Upper lobe of left lung (tissue), 6 donors: Measurements from ENCODE around the gene GATAD2A. TPM values are rescaled to one million over a fixed set of nuclear protein-coding genes. Genes with fewer than 3 reads are reported as not detected.
"Not testable (repeated sequence)": the region's sequence is repeated elsewhere in the genome, so short reads cannot be mapped to it uniquely, and the experiment has no call there.

Source experiments
- ATAC-seq, 2 donors: fragments of 200-7000 bp; cut with Tn5 transposase; one replicate each; pipeline ENCODE4 v1.9.1; 2022; ENCODE audit warnings: mild to moderate bottlenecking in 2 of 2, moderate library complexity in 2 of 2; ENCODE audit not compliant: low FRiP score in 2 of 2
- DNase-seq, 2 donors: peaks; one replicate each; pipeline ENCODE4 v3.0.0-alpha.2; 2019 to 2020
- H3K27ac ChIP-seq, 4 donors: fragments of 200-600 bp; sonication (generic); one replicate each; pipeline ENCODE4 v1.5.1; 2016 to 2019
- H3K27me3 ChIP-seq, 4 donors: fragments of 200-600 bp; sonication (generic); one replicate each; pipeline ENCODE4 v1.5.1; 2017 to 2019
- H3K36me3 ChIP-seq, 4 donors: fragments of 200-600 bp; sonication (generic); one replicate each; pipeline ENCODE4 v1.5.1; 2016 to 2019
- H3K4me1 ChIP-seq, 4 donors: fragments of 200-600 bp; sonication (generic); one replicate each; pipeline ENCODE4 v1.5.1; 2018 to 2019
- H3K4me3 ChIP-seq, 4 donors: fragments of 200-600 bp; sonication (generic); one replicate each; pipeline ENCODE4 v1.5.1; 2017 to 2019; ENCODE audit warnings: mild to moderate bottlenecking in 2 of 4, moderate library complexity in 1 of 4
- H3K9me3 ChIP-seq, 4 donors: fragments of 200-600 bp; sonication (generic); one replicate each; pipeline ENCODE4 v1.5.1; 2018 to 2019
- EP300 ChIP-seq, 4 donors: sonication (generic); formaldehyde crosslinking; IDR thresholded peaks; one replicate each; pipeline ENCODE4 v1.5.1; 2017; ENCODE audit warnings: antibody characterized with exemption in 4 of 4, control low read depth in 2 of 4
- POLR2A ChIP-seq, 4 donors: fragments of 450-650 bp; IDR thresholded peaks; one replicate each; pipeline ENCODE4 v1.5.1; 2016 to 2017; ENCODE audit warnings: antibody characterized with exemption in 4 of 4, mild to moderate bottlenecking in 2 of 4
- POLR2AphosphoS5 ChIP-seq, 2 donors: sonication (generic); formaldehyde crosslinking; IDR thresholded peaks; one replicate each; pipeline ENCODE4 v1.5.1; 2017; ENCODE audit warnings: antibody characterized with exemption in 2 of 2
- WGBS, 2 donors: methylation state at CpG; one replicate each; pipeline ENCODE4 v1.1.5; 2017 to 2018; 5-methylcytosine and 5-hydroxymethylcytosine counted together
- total RNA-seq, 6 donors: library from RNA; depleted of rRNA in 4 of 6; stranded (reverse); fragments of >200 nt in 4 of 6; gene quantifications; one replicate each; pipeline versions ENCODE4 v1.1.0 to v1.2.1, GENCODE V29; 2016 to 2021
- TF ChIP-seq, protein P1 (sequence below), 6 experiments: fragments of 450-650 bp in 4 of 6; fragments of 200-600 bp in 2 of 6; sonication (generic) in 2 of 6; IDR thresholded peaks; one replicate each; pipeline ENCODE4 v1.5.1; 2016 to 2019; ENCODE audit warnings: antibody characterized with exemption in 6 of 6
- donor health status: DM: no; HTN: no; CAD: no; lungs with moderate emphysema.
- donor health status: DM: no; HTN: yes; CAD: no; lungs with severe emphysema.

GATAD2A gene
- total RNA-seq, 6 donors from 2014 or later, result 60.8 to 182 (median 88.0) TPM

DNA sequence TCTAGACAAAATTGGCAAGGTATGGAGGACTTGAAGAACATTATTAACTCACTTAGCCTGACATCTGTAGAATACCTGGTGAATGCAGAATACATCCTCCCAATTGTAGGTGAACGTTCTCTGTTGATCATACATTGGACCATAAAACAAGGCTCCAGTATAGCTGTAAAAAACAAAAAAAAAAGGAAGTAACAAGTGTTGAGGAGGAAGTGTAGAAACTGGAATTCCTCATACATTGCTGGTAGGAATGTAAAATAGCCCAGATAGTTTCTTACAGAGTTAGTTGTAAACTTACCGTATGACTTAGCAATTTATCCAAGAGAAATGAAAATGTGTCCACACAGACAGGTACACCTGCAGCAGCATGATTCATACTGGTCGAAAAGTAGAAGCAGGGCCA is 65.1 kb downstream of the GATAD2A start:
- WGBS, 2 donors, result 71 to 78% methylated on average over 3 of the region's 3 CpGs
- peak overlapping the region in 1 of 4 donors; percentile 37 for H3K27ac ChIP-seq
- TF ChIP-seq POLR2AphosphoS5 (IDR thresholded peaks at IDR 0.05), result no peak
- TF ChIP-seq POLR2A (IDR thresholded peaks at IDR 0.05), result no peak
- TF ChIP-seq, protein P1, sequence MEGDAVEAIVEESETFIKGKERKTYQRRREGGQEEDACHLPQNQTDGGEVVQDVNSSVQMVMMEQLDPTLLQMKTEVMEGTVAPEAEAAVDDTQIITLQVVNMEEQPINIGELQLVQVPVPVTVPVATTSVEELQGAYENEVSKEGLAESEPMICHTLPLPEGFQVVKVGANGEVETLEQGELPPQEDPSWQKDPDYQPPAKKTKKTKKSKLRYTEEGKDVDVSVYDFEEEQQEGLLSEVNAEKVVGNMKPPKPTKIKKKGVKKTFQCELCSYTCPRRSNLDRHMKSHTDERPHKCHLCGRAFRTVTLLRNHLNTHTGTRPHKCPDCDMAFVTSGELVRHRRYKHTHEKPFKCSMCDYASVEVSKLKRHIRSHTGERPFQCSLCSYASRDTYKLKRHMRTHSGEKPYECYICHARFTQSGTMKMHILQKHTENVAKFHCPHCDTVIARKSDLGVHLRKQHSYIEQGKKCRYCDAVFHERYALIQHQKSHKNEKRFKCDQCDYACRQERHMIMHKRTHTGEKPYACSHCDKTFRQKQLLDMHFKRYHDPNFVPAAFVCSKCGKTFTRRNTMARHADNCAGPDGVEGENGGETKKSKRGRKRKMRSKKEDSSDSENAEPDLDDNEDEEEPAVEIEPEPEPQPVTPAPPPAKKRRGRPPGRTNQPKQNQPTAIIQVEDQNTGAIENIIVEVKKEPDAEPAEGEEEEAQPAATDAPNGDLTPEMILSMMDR (IDR thresholded peaks at IDR 0.05), result no peak
- TF ChIP-seq EP300 (IDR thresholded peaks at IDR 0.05), result no peak

DNA sequence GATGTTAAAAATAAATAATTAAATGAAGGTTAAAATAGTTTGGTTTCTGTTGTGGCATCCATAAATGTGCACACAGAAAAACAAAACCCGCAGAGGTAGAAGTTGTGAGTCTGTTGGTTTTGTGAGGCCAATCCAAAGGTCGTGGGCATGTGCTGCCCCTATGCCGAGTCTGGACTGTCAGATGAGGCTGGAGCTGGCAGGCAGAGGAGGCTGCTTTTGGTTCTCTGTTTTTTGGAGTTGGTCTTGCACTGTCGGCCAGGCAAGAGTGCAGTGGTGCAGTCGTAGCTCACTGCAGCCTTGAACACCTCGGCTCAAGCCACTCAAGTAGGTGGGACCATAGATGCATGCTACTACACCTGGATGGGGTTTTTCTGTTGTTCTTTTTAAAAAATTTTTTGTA is 66.2 kb downstream of the GATAD2A start:
- Histone ChIP-seq H3K36me3 (peaks cover 0 to 28% (median 10%) of the 10 kb centered on the region in 4 donors), H3K27ac (peak overlapping the region in 1 of 4 donors; percentile 22), H3K27me3 (no peaks in the 10 kb centered on the region), H3K4me3 (no peak overlapping the region), H3K9me3 (peaks cover 9 to 16% (median 11%) of the 10 kb centered on the region in 4 donors), H3K4me1 (peaks cover 26 to 52% (median 35%) of the 10 kb centered on the region in 4 donors)
- DNase-seq (no peak), ATAC-seq (no peak)
- WGBS, 2 donors, result 81 to 90% methylated on average over 6 of the region's 6 CpGs
- TF ChIP-seq, protein P1 (IDR thresholded peaks at IDR 0.05), result no peak
- no peak for TF ChIP-seq EP300 (IDR thresholded peaks at IDR 0.05)
- TF ChIP-seq POLR2AphosphoS5 (IDR thresholded peaks at IDR 0.05), result no peak
- TF ChIP-seq POLR2A (IDR thresholded peaks at IDR 0.05), result no peak

More for the DNA sequence above, 65.1 kb downstream of the GATAD2A start:
- no peak overlapping the region for H3K4me3 ChIP-seq
- H3K9me3 ChIP-seq, result peaks cover 9 to 16% (median 11%) of the 10 kb centered on the region in 4 donors
- peaks cover 7 to 39% (median 21%) of the 10 kb centered on the region in 4 donors for H3K36me3 ChIP-seq
- ATAC-seq (no peak), DNase-seq (no peak)
- H3K27me3 ChIP-seq, result no peaks in the 10 kb centered on the region
- peaks cover 20 to 43% (median 27%) of the 10 kb centered on the region in 4 donors for H3K4me1 ChIP-seq

DNA sequence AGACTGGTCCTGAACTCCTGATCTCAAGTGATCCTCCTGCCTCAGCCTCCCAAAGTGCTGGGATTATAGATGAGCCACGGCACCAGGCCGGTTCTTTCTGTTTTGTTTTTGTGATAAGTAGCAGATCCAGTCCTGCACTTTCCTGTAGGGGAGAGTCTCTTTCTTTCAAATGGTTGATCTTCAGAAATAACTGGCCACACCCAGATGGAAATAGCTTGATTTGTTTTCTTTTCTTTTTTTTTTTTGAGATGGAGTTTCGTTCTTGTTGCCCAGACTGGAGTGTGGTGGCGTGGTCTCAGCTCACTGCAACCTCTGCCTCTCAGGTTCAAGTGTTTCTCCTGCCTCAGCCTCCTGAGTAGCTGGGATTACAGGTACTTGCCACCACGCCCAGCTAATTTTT is 66.6 kb downstream of the GATAD2A start:
- H3K36me3 ChIP-seq, result peaks cover 0 to 27% (median 7%) of the 10 kb centered on the region in 4 donors
- H3K27ac ChIP-seq, result peak overlapping the region in 1 of 4 donors; percentile 11
- peaks cover 9 to 16% (median 11%) of the 10 kb centered on the region in 4 donors for H3K9me3 ChIP-seq
- not testable (repeated sequence) for ATAC-seq, H3K27me3 ChIP-seq, DNase-seq, H3K4me3 ChIP-seq
- H3K4me1 ChIP-seq, result peaks cover 26 to 57% (median 35%) of the 10 kb centered on the region in 4 donors
- WGBS, 2 donors, result 49 to 57% methylated on average over 5 of the region's 5 CpGs

DNA sequence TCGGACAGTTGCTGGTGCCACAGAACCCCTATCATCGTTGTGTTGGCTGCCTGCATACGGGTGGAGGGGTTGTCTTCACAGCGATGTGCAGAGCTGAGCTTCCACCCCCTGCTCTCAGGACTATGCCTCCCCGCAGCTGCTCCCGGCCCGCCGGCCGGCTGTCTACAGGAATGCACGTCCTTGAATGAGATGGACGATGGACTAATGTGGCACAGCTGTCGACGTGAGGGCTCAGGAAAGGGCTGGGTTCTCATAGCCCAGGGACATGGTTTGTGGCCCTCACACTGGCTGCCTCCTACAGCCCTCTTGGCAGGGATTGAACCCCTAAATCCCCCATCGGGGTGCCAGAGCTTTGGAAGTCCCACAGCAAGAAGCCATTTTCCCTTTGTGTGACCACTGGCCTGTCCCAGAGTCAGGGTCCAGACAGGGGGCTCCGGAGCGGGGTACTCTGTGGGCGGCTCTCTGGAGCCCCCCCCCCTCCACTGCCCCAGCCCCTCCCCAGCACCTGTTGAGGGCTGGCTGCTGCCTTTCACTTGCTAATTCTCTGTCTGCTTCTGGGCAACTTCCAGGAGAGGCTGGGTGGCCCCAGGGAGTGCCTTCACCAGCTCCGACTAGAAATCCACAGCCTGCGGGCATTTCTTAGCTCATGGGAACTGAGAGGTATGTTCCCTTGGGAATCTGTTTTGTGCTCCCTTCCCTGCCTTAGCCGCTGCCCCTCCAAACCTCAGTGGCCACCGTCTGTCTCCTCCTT is 69.7 kb downstream of the GATAD2A start:
- DNase-seq (no peak), ATAC-seq (peak in 1 of 2 donors; percentile 8)
- no peaks in the 10 kb centered on the region for H3K27me3 ChIP-seq
- 83 to 85% methylated on average over 5 to 21 of the region's 21 CpGs for WGBS, 2 donors
- H3K4me1 ChIP-seq, result peaks cover 39 to 71% (median 49%) of the 10 kb centered on the region in 4 donors
- H3K36me3 ChIP-seq, result peaks cover 0 to 12% (median 7%) of the 10 kb centered on the region in 4 donors
- H3K4me3 ChIP-seq, result no peak overlapping the region
- no peak for TF ChIP-seq POLR2A (IDR thresholded peaks at IDR 0.05)
- no peak for TF ChIP-seq EP300 (IDR thresholded peaks at IDR 0.05)
- TF ChIP-seq, protein P1 (IDR thresholded peaks at IDR 0.05), result no peak
- H3K9me3 ChIP-seq, result no peaks in the 10 kb centered on the region
- H3K27ac ChIP-seq, result peak overlapping the region; percentile 10 to 44 (median 21)

DNA sequence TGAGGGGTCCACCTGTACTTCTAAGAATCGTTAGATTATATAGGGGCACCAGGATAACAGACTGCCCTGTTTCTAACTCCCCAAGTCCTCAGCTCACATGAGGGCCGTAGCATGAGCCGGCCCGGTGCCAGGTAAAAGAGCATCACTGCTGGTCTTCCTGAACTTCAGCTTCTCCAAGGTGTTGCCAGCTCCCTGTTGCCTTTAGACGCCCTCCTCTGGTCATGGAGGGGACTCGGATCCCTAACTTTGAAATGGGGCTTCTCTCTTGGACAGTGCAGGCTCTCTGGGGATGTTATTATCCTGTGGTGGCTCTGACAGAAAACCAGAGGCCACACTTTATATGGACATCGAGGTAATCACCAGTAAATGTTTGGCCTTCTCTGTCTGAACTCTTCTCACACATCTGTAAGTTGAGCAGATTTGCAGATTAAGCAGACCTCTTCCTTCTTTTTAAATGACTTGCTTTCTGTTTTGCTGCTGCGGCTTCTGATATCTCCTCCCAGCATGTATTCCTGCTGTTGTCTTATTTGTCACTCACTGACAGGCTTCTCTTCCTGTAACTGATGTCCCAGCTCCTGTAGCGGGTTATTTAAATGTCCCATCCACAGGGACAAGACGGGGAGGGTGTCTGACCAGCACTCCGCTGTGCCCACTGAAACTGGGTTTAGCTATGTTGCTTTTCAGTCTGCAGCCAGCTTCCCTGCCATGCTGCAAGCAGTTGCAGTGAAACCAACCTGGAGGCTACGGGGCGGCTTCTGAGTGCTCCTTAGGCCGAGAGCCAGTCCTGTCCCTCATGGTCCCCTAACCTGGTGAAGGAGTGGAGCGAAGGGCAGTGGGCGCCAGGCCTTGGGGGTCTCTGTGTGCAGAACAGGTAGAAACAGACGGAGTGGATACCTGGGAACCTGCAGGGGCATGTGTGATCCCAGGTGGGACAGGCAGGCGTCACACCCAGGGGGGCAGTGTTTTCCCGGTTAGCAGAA is 70.7 kb downstream of the GATAD2A start:
- no peak for ATAC-seq
- H3K27ac ChIP-seq, result peak overlapping the region; percentile 4 to 44 (median 21)
- DNase-seq, result no peak
- 58 to 67% methylated on average over 16 to 19 of the region's 19 CpGs for WGBS, 2 donors
- peaks cover 34 to 75% (median 49%) of the 10 kb centered on the region in 4 donors for H3K4me1 ChIP-seq
- H3K9me3 ChIP-seq, result no peaks in the 10 kb centered on the region
- no peaks in the 10 kb centered on the region for H3K27me3 ChIP-seq
- H3K36me3 ChIP-seq, result peaks cover 0 to 14% (median 7%) of the 10 kb centered on the region in 4 donors
- no peak overlapping the region for H3K4me3 ChIP-seq
- TF ChIP-seq, protein P1 (IDR thresholded peaks at IDR 0.05), result peak in 2 of 6 experiments; percentile 6 to 13
- no peak for TF ChIP-seq EP300 (IDR thresholded peaks at IDR 0.05)
- no peak for TF ChIP-seq POLR2AphosphoS5 (IDR thresholded peaks at IDR 0.05)
- TF ChIP-seq POLR2A (IDR thresholded peaks at IDR 0.05), result no peak
